ENCODE results near the gene ABCC4.

GRCh38 chr13:95255072-95255732 lies 46.0 kb downstream of the ABCC4 start:
- TF ChIP-seq CTCF (conservative IDR thresholded peaks at IDR 0.05; ENCODE audit: low read depth, low read length) (no peak), EZH2 (IDR thresholded peaks at IDR 0.05; ENCODE audit: low read length, unreplicated experiment) (no peak), EZH2phosphoT487 (IDR thresholded peaks at IDR 0.05; ENCODE audit: borderline replicate concordance, low read length) (no peak)

Measured in PC-3 (cell line).